T-helper 9 cell (primary cell): Measurements from ENCODE around the gene MNDA.

Source experiments
- DNase-seq: peaks from one replicate; pipeline ENCODE4 v3.0.0-alpha.2; 2020
- total RNA-seq, 2 donors: gene quantifications; one replicate each; lab custom pipeline; 2026; lab: John Stamatoyannopoulos, UW

Gene MNDA
- total RNA-seq: 0 reads per million in 2 donors

- no peak for DNase-seq
Observed at GRCh38 chr1:158830904-158831507, at the start of gene MNDA. Gene MNDA, plus strand, starts transcription at chr1:158831351. Its CDS starts 10,803 bp downstream, at chr1:158842154.

GRCh38 chr1:158793604-158794003 lies 37.5 kb upstream of the MNDA start:
- DNase-seq: peak; percentile 5

DNA sequence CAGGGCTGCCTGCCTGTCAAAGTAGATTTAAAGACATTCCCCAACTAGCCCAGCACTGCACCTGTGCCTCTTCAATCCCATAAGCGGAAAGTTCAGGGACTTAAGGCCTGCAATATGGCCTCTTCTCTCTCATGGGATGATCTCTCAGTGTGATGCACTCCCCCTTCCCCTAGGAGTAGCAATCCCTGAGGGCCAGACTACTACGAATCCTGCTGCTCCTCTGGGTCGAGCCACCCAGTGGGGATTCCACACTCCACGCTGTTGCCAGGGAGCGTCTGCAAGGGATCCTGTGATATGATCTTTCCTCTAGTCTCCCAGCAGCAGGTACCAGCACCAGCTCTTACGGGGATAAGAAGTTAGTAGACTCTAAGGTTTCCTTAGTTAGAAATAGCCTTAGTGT lies 36.9 kb upstream of the MNDA start:
- DNase-seq: no peak

- no peak for DNase-seq
Observed at GRCh38 chr1:158798531-158798930, 32.6 kb upstream of the MNDA start.

DNA sequence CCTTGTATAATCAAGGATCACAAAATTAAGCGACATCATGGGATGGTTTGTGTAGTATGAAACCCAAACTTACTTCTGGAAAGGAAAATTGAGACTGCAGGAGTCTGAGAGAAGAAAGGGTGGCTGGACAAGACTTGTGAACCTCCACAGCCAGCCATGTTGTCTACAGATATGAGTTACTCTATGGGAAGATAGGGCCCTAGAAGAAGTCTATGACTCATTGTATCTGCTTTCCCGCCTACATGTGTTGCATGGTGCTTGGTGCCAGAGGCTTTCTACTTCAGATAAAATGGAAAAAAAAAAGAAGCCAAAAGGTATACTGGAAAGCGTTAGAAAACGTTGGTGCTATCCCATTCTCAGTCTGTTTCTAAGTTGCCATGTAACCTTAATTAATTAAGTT lies 31.5 kb upstream of the MNDA start:
- DNase-seq: no peak

DNA sequence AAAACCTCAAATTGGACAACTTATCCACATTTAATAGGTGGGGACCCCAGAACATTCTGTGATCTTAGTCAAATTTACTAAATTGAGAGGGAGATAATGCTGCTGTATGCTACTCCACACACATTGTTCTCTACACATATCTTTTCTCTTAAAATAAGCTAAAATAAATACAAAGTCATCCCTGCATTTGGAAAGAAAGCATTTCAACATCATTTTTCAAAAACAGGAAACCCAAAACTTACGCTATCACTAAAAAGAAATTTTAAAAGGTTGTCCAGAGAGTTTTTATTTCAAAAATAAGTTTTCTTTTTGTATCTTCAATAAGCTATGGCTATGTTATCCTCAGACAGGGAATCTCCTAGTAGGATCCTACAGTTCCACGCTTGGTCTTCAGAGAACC lies 30.6 kb upstream of the MNDA start:
- no peak for DNase-seq

- no peak for DNase-seq
Observed at GRCh38 chr1:158801396-158801795, 29.8 kb upstream of the MNDA start.

- no peak for DNase-seq
Observed at GRCh38 chr1:158803678-158804077, 27.5 kb upstream of the MNDA start.

GRCh38 chr1:158806916-158807536 lies 24.1 kb upstream of the MNDA start:
- DNase-seq: no peak

DNA sequence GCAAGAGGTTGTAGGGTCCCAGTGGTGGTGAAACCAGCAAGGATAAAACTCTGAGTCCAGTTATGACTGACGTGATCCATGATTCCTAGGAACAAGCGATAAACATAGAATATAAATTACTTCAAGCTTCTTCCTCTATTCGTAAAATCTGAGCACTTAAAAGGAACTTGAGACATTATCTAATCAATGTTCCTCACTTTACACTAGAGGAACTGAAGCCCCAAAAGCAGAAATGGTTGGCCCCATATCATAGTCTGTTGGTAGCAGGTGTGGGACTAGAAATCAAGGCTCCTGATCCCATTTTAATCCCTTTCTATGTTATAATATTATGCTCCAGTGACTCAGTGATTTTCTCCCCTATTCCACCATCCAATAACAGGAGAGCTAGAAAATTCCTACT lies 21.9 kb upstream of the MNDA start:
- no peak for DNase-seq

- DNase-seq: no peak
Observed at GRCh38 chr1:158809862-158810261, 21.3 kb upstream of the MNDA start.

GRCh38 chr1:158810311-158810710 lies 20.8 kb upstream of the MNDA start:
- DNase-seq: no peak

DNA sequence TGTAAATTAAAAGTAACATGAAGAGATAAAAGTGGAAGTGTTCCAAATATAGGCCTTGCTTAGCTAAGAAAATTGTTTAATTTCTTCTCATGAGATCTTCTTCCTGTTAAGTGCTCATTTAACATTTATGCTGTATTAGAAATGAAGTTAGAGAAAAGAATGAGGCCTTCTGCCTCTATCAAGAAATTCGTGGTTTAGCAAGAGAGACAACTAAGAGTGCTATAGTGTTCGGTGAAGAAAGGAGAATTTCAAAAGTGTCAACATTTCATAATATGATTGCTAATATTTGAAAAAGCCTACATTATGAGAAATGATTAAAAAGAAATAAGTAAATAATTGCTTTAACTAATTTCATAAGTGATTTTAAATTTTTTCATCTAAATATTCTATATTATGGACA lies 18.8 kb upstream of the MNDA start:
- no peak for DNase-seq

GRCh38 chr1:158813164-158813563 lies 18.0 kb upstream of the MNDA start:
- DNase-seq: no peak

DNA sequence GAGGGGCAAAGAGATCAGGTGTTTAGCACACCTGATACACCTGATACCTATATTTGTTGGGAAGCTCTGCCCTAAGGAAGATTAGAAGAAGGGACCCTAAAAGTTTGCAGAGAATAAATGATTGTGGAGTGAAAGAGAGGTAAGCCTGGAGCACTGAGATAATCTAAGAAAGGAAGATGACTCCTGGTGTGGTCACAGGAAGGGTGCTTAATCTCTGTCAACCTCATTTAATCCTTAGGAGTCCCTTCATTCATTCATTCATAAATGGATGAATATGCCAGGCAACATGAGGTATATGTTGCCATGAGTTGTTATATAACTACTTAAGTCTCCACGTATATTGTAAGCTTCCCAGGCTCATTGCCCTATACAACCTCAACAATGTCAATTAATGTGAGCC lies 16.2 kb upstream of the MNDA start:
- no peak for DNase-seq

DNA sequence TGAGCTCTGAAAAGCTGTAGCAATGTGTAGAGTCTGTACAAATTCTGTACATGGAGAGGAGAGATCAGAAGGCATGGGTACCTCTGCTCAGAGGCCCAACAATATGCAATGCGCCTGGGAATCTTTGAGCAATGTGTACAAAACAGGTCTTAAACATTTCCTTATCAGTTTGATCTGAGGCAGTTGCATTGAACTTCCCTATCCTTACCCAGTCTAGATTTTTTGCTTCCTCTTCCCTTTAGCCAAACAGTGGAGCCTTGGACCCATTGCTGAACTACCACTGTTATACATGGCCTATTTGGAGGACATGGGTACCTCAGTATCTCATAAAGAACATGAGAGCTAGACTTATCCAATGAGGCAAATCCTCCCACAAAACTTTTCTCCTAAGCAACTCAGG lies 12.6 kb upstream of the MNDA start:
- DNase-seq: no peak

GRCh38 chr1:158818975-158819431 lies 12.1 kb upstream of the MNDA start:
- DNase-seq: no peak

GRCh38 chr1:158819461-158820443 lies 11.4 kb upstream of the MNDA start:
- no peak for DNase-seq

DNA sequence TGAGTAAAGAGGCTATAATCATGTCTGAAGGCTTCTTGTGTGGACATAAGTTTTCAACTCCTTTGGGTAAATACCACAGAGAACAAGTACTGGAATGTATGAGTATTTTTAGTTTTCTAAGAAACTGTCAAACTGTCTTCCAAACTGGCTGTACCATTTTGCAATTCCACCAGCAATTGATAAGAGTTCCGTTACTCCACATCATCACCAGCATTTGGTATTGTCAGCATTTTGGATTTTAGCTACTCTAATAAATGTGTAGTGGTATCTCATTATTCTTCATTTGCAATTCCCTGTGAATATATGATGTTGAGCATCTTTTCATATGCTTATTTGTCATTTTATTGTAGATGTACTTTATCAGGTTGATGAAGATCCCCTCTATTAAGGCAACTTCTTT lies 9.4 kb upstream of the MNDA start:
- no peak for DNase-seq

- DNase-seq: no peak
Observed at GRCh38 chr1:158830074-158830677, 975 bp upstream of the MNDA start.

DNA sequence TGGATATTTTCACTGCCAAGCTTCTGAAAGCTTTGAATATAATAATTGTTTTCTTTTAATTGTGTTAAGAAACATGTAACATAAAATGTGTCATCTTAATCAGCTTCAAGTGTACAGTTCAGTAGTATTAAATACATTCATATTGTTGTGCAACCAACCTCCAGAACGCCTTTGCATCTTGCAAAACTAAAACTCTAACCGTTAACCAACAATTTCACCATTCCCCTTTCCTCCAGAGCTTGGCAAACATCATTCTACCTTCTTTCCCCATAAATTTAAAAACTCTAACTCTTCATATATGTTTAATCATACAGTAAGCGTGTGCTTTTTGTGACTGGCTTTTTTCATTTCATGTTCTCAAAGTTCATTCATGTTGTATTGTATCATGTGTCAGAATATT lies 2.1 kb downstream of the MNDA start:
- DNase-seq: no peak

DNA sequence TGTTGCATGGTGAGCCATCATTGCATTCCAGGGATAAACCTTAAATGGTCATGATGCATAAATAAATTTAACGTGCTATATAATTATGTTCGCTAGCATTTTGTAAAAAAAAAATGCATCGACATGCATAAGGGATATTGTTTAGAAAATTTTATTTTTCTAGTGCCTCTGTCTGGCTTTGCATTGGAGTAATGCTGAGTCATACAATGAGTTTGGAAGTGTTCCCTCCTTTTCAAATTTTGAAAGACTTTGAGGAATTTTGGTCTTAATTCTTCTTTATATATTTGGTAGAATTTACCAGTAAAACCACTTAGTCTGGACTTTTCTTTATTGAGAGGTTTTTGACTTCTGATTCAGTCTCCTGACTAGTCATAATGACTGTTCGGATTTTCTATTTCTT lies 4.9 kb downstream of the MNDA start:
- no peak for DNase-seq

GRCh38 chr1:158838660-158839059 lies 7.5 kb downstream of the MNDA start:
- DNase-seq: no peak
